Endodermal cell (in vitro differentiated cells): Measurements from ENCODE around the gene PSAPL1. TPM values are rescaled to one million over a fixed set of nuclear protein-coding genes. Genes with fewer than 3 reads are reported as not detected.
A peak's percentile ranks its signal among the peaks of the same experiment; 100 is the strongest.

ENCODE experiments used
- DNase-seq: peaks from one replicate; pipeline ENCODE4 v3.0.0-alpha.2; 2017
- H3K27ac ChIP-seq: 2 replicates; pipeline ENCODE4 v1.5.1; 2013; ENCODE audit warnings: mild to moderate bottlenecking, low read depth, low read length, moderate library complexity
- H3K27me3 ChIP-seq: 2 replicates; pipeline ENCODE4 v1.6.1; 2013; ENCODE audit warnings: mild to moderate bottlenecking, low read length, moderate library complexity; ENCODE audit not compliant: insufficient read depth, control insufficient read depth, poor library complexity, severe bottlenecking
- H3K36me3 ChIP-seq: 2 replicates; pipeline ENCODE4 v1.7.0; 2013; ENCODE audit warnings: mild to moderate bottlenecking, low read length, moderate library complexity; ENCODE audit not compliant: control insufficient read depth, insufficient read depth
- H3K4me1 ChIP-seq: one replicate; pipeline ENCODE4 v1.7.0; 2013; ENCODE audit warnings: low read length; ENCODE audit not compliant: control insufficient read depth, insufficient read depth
- H3K4me3 ChIP-seq: 2 replicates; pipeline ENCODE4 v1.5.1; 2013; ENCODE audit warnings: mild to moderate bottlenecking, low read length, moderate library complexity
- H3K9ac ChIP-seq: 2 replicates; pipeline ENCODE4 v1.6.1; 2013; ENCODE audit warnings: mild to moderate bottlenecking, low read length, moderate library complexity; ENCODE audit not compliant: poor library complexity, severe bottlenecking; ENCODE audit errors: extremely low read depth
- H3K9me3 ChIP-seq: 2 replicates; pipeline ENCODE4 v1.6.1; 2013; ENCODE audit warnings: mild to moderate bottlenecking, low read length, moderate library complexity; ENCODE audit not compliant: control insufficient read depth
- H3K27ac Mint-ChIP-seq: 2 replicates; pipeline ENCODE4 v1.8.0; 2020; ENCODE audit warnings: mixed read lengths
- H3K27me3 Mint-ChIP-seq: 2 replicates; pipeline ENCODE4 v1.8.0; 2021; ENCODE audit warnings: mild to moderate bottlenecking, mixed read lengths; ENCODE audit not compliant: insufficient read depth
- H3K36me3 Mint-ChIP-seq: 2 replicates; pipeline ENCODE4 v1.8.0; 2020; ENCODE audit warnings: low read depth, mixed read lengths
- H3K4me1 Mint-ChIP-seq: 2 replicates; pipeline ENCODE4 v1.8.0; 2020; ENCODE audit warnings: mixed read lengths
- H3K4me3 Mint-ChIP-seq: 2 replicates; pipeline ENCODE4 v1.8.0; 2020; ENCODE audit warnings: mild to moderate bottlenecking, moderate library complexity, mixed read lengths
- H3K9me3 Mint-ChIP-seq: 2 replicates; pipeline ENCODE4 v1.8.0; 2020; ENCODE audit warnings: mild to moderate bottlenecking, mixed read lengths
- CTCF ChIP-seq: fragments of 200-600 bp; sonication (generic); conservative IDR thresholded peaks from 2 replicates; pipeline ENCODE4 v1.5.0; 2021; ENCODE audit warnings: antibody characterized with exemption, mild to moderate bottlenecking
- WGBS, 2 experiments: methylation state at CpG; one replicate each; pipeline versions ENCODE4 v1.1.5 to v1.1.7; 2013; ENCODE audit warnings: missing lambda C conversion rate in 2 of 2, mixed read lengths in 1 of 2; ENCODE audit not compliant: insufficient coverage in 1 of 2, insufficient read length in 1 of 2; 5-methylcytosine and 5-hydroxymethylcytosine counted together
- total RNA-seq, 2 donors: library from RNA; stranded (reverse); fragmentation: NEBNext Ultra II Directional in 1 of 2; extraction: Animal tissue kit (Norgen Biotek cat#: 25700) in 1 of 2; gene quantifications; 2 replicates in 1 of 2; 3 replicates in 1 of 2; pipeline ENCODE4 v1.2.1, GENCODE V29; 2021

Gene PSAPL1
- total RNA-seq, 2 donors from 2014 or later = 0.13 to 0.24 TPM

DNA sequence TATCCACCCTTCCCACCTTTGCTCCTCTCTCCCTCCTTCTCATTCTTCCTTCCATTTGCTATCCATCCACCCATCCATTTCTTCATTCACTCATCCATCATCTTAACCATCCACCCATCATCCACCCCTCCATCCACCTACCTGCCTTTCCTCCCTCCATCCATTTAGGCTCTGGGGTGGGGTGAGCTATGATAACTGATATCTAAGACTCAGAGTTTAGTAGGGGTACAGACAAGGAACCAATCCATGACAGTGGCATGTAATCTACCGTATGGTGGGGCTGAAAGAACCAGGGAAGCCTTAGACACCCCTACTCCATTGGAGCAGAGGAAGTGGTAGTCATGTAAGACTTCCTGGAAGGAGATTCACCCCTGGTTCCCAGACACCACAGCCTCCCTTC lies 23.2 kb downstream of the PSAPL1 start:
- H3K36me3 ChIP-seq = no peaks in the 10 kb centered on the region
- no peak for DNase-seq
- H3K9me3 ChIP-seq = peaks cover 18% of the 10 kb centered on the region
- no peak overlapping the region for H3K9ac ChIP-seq
- no peak for TF ChIP-seq CTCF
- Mint-ChIP-seq H3K36me3 (no peaks in the 10 kb centered on the region), H3K4me3 (no peak overlapping the region), H3K9me3 (peaks cover 9% of the 10 kb centered on the region), H3K4me1 (peaks cover 24% of the 10 kb centered on the region), H3K27ac (no peak overlapping the region), H3K27me3 (peaks cover 60% of the 10 kb centered on the region)
- H3K27me3 ChIP-seq = no peaks in the 10 kb centered on the region
- H3K27ac ChIP-seq = no peak overlapping the region
- H3K4me1 ChIP-seq = peaks cover 7% of the 10 kb centered on the region
- WGBS, 2 experiments = 80% methylated on average over 1 of the region's 1 CpG; no CpG with 5 or more reads in 1 of the 2 experiments
- H3K4me3 ChIP-seq = no peak overlapping the region

GRCh38 chr4:7410446-7410845 lies 24.3 kb downstream of the PSAPL1 start:
- Mint-ChIP-seq H3K27ac (no peak overlapping the region), H3K36me3 (no peaks in the 10 kb centered on the region), H3K27me3 (peaks cover 55% of the 10 kb centered on the region), H3K4me1 (peaks cover 17% of the 10 kb centered on the region), H3K4me3 (no peak overlapping the region), H3K9me3 (peaks cover 9% of the 10 kb centered on the region)
- WGBS, 2 experiments = 96 to 100% methylated on average over 1 of the region's 1 CpG
- DNase-seq = peak; percentile 25
- peaks cover 5% of the 10 kb centered on the region for H3K4me1 ChIP-seq
- H3K4me3 ChIP-seq = no peak overlapping the region
- H3K27me3 ChIP-seq = no peaks in the 10 kb centered on the region
- H3K27ac ChIP-seq = no peak overlapping the region
- H3K36me3 ChIP-seq = no peaks in the 10 kb centered on the region
- TF ChIP-seq CTCF = no peak
- H3K9me3 ChIP-seq = peaks cover 18% of the 10 kb centered on the region
- H3K9ac ChIP-seq = no peak overlapping the region

DNA sequence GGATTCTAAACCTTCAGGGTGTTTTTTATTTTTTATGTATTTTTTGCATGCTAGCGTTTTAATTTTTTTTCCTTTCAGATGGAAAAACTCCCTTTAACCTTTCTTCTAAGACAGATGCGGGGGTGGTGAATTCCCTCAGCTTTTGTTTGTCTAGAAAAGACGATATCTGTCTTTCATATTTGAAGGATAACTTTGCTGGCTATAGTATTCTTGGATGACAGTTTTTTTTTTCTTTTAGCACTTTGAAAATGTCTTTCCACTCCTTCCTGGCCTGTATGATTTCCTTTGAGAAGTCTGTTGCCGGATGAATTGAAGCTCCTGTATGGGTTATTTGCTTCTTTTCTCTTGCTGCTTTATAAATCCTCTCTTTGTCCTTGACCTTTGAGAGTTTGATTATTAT lies 26.6 kb downstream of the PSAPL1 start:
- DNase-seq = no peak
- TF ChIP-seq CTCF = no peak
- Mint-ChIP-seq H3K4me1 (peaks cover 4% of the 10 kb centered on the region), H3K36me3 (no peaks in the 10 kb centered on the region), H3K4me3 (no peak overlapping the region), H3K27me3 (peaks cover 43% of the 10 kb centered on the region), H3K9me3 (peaks cover 9% of the 10 kb centered on the region), H3K27ac (no peak overlapping the region)
- H3K27ac ChIP-seq = no peak overlapping the region
- no peak overlapping the region for H3K9ac ChIP-seq
- H3K4me3 ChIP-seq = no peak overlapping the region
- H3K4me1 ChIP-seq = no peaks in the 10 kb centered on the region
- no peaks in the 10 kb centered on the region for H3K36me3 ChIP-seq
- H3K27me3 ChIP-seq = no peaks in the 10 kb centered on the region
- peaks cover 18% of the 10 kb centered on the region for H3K9me3 ChIP-seq
- 87% methylated on average over 4 of the region's 4 CpGs; no CpG with 5 or more reads in 1 of the 2 experiments for WGBS, 2 experiments
